ENCODE results near the gene POM121.
"Not testable (repeated sequence)": the region's sequence is repeated elsewhere in the genome, so short reads cannot be mapped to it uniquely, and the experiment has no call there.

The POM121 gene

DNA sequence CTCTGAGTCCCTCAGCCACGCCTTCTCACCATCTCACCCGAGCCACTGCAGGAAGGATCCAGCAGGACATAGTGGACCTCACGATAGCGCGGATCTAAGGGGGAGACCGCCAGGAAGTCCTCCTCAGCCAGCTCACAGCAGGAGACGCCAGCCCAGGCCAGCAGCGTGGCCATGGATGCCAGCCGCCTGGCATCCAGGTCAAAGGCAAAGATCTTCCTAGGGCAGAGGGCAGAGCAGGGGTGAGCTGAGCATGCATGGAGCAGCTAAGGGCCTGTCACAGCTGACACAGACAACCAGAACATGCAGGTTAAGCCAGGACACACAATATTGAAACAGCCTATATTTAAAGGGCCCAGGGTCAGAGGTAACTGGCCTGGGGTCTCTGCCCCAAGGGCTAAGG is 24.4 kb downstream of the POM121 start:
- not testable (repeated sequence) for DNase-seq (ENCODE audit: low read depth in 2 of 2, low spot score in 1 of 2)

DNA sequence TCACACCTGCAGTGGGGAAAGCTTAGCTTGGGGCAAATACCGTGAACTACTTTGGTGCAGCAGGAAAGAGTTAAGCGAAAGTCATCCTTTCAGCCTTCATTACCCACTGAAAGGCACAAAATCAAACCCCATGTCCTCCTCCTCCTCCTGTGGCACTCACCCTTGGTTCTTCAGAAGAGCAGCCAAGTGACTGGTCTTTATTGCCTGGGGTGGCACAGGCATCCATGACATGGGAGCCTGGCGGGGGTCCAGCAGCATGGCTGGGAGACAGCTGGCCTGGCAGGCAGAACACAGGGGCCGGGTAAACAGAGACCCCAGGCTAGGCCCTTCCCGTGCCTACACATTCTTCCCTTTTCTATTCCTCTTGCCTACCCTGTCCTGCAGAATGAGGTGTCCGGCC is 24.8 kb downstream of the POM121 start:
- not testable (repeated sequence) for DNase-seq (ENCODE audit: low read depth in 2 of 2, low spot score in 1 of 2)

DNA sequence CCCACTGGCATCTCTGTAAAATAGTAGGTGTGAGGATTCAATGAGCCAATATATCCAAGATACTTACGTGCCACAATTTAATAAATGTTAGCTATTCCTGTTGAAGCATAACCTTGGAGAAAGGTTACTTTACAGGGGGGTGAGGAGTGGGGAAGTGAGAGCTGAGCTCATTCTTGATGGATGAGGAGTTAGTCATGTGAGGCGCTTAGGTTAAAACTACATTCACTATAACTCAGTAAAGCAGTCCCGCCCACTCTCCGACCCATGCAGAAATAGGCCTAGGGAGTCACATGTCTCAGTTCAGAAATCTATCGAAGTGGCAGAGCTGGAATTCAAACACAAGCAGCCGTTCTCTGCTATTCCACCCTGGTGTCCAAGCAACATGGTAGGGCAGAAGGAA is 25.5 kb downstream of the POM121 start:
- not testable (repeated sequence) for DNase-seq (ENCODE audit: low read depth in 2 of 2, low spot score in 1 of 2)

DNA sequence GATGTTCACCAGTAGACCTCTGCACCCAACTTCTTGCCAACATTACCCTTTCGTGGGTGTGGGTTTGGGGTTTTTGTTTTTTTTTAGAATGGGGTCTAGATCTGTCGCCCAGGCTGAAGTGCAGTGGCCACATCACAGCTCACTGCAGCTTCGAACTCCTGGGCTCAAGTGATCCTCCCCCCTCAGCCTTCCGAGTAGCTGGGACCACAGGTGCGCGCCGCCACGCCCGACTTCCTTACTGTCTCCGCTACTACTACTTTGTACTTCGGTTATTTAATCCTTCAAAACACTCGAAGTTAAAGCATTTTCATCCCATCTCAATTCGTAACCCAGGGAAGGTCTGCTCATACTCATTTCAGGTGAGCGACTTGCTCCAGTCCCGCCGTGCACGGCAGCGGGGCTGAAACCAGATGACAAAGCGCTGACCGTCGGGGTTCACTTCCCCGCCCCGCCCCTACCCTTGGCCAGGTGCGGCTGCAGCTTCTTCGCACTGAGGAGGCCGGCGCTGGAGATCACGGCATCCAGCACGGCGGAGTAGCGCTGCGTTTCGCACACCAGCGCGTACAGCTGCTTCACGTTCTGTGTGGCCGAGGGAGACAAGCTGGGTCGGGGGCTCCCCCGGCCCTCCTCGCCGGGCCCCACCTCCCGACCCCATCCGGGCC is 29.1 kb downstream of the POM121 start:
- not testable (repeated sequence) for DNase-seq (ENCODE audit: low read depth in 2 of 2, low spot score in 1 of 2)

DNA sequence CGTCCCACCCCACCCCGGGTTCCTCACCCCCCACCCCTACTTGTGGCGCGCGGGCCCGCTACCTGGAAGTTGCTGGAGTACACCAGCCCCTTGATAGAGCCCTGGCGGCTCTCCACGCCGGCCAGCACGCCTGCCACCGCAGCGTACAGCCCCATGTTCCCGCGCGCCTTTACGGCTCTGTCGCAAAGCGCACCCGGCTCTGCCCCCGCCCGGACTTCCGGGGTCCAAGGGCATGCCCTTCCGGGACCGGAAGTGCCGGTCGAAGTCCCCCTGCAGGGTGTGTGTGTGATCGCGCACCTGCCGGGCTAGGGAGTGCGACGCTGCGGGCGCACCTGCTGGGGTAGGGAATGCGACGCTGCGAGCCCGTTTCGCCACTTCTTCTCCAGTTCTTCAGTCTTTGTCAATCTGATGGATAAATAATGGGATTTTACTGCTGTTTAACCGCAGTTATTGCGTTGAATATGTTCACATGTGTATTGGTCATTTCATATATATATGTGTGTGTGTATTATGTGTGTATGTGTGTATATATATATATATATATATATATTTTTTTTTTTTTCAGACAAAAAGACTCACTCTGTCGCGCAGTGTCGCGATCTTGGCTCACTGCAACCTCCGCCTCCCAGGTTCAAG is 29.8 kb downstream of the POM121 start:
- DNase-seq (ENCODE audit: low read depth in 2 of 2, low spot score in 1 of 2), result not testable (repeated sequence)

DNA sequence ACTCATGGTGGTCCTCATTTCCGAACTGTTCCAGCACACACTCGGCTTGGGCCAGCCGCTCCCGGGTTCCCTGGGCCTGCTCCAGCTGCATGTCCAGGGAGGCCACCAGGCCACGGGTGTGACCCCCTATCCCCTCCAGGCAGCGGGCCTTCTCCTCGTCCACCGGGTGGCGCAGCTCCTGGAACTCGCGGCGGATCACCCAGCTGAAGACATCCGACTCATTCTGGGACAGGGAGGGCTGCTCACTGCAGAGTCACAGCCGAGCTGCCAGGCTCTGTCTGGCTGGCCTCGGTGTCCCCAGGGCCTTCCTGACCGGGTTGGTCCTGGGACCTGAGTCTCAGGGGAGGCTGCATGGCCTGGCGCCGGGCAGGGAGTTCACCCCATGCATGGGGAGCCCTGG is 35.1 kb downstream of the POM121 start:
- DNase-seq (ENCODE audit: low read depth in 2 of 2, low spot score in 1 of 2), result not testable (repeated sequence)

DNA sequence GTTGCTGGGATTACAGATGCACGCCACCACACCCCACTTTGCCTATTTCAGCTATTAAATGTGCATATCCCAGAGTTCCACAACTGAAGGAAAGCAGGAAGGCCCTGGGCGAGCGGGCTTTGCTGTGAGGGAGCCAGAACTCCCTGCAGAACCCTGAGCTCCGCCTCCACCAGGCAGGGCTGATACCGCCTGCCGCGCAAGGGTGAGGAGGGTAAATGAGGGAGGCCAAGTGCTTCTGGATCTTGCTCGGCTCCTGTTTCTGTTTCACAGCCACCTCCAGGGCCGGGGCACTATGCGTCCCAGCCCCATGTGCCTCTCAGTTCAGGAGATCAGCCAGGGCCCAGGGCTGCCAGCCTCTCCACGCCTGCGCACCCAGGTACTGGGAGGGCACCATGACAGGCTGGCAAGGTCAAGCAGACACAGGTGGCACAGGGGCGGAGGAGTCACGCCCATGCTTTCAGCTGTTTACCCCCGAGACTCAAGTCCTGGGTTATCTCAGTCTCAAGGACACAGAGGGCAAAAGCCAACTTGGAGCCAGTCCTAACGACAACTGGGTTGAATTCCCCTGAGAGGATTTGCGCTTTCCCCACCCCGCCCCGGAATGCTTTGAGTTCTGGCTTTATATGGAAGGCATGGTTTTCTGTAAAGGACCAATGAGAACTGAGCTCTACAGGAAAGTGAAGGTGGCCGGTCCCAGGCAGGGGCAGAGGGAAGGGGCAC is 35.9 kb downstream of the POM121 start:
- not testable (repeated sequence) for DNase-seq (ENCODE audit: low read depth in 2 of 2, low spot score in 1 of 2)

DNA sequence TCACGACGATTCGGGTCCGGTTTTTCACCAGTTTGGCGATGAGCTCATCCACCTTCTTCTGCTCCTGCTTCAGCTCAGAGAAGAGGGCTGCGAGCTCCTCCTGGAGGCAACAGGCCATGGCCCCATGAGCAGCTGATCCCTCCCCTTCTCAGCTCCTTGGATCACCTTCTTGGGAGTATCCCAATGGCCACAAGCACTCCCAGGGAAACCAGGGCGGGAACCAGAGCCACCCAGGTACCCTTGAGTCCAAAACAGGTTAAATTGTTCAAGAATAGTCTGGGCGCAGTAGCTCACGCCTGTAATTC is 36.4 kb downstream of the POM121 start:
- not testable (repeated sequence) for DNase-seq (ENCODE audit: low read depth in 2 of 2, low spot score in 1 of 2)

DNA sequence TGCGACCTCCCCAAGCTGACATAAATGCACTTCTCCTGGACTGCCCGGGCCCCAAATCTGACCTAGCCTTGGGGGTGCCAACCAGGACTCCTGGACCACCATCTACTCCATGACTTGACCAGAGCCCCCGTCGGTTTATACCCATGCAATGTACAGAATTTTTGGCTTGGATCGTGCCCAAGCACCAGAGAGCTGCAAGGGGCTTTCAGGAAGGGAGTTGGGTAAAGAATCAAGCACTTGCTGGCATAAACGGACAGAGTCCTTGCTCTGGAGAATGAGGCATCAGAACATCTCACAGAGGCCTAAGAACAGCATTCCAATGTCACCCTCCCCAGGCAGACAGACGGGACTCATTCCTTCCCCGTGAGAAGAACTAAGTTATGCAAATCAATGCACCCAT is 38.2 kb downstream of the POM121 start:
- DNase-seq (ENCODE audit: low read depth in 2 of 2, low spot score in 1 of 2), result not testable (repeated sequence)

DNA sequence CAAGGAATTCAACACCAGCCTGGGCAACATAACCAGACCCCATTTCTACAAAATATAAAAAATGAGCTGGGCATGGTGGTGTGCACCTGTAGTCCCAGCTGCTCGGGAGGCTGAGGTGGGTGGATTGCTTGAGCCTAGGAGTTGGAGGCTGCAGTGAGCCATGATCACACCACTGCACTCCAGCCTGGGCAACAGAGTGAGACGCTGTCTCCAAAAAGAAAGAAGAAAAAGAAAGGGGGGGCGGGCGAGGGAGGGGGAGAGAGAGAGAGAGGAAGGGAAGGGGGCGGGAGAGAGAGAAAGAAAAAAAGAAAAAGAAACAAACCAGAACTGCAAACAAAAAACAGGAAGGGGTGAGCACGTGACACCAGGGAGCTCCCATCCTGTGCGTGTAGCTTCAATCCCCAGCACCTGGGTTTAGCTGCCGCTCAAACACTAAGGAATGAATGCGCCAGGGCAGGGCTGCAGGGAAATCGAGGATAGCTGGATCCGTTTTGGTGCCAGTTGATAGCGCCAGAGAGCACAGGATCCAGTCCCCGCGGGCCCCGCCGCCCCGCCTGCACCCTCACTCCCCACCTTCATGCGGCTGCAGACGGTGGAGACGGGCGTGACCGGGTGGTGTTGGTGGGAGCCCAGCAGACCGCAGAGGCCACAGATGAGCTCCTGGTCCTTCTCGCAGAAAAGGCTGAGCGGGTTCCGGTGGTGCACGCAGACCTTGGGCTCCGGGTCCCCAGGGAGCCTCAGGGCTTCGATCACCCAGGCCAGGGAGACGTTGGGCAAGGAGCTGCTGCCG is 40.5 kb downstream of the POM121 start:
- not testable (repeated sequence) for DNase-seq (ENCODE audit: low read depth in 2 of 2, low spot score in 1 of 2)

DNA sequence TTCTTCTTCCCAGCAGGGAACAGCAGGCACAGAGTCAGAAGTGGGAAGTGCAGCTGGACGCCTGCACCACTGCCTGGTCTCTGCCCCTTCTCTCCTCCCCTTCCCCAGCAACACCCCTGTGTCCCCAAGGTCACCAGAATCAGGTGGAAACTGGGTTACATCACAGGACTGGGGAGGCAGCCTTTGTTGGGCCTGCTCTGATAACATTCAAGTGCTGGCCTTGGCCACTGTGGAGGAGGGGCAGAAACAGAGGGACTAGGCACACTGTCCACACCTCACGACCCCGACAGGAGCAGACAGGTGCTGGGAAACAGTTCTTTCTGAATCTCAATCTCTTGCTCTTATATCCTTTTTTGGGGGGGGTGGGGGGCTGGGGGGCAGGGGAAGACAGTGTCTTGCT is 42.0 kb downstream of the POM121 start:
- DNase-seq (ENCODE audit: low read depth in 2 of 2, low spot score in 1 of 2), result not testable (repeated sequence)

DNA sequence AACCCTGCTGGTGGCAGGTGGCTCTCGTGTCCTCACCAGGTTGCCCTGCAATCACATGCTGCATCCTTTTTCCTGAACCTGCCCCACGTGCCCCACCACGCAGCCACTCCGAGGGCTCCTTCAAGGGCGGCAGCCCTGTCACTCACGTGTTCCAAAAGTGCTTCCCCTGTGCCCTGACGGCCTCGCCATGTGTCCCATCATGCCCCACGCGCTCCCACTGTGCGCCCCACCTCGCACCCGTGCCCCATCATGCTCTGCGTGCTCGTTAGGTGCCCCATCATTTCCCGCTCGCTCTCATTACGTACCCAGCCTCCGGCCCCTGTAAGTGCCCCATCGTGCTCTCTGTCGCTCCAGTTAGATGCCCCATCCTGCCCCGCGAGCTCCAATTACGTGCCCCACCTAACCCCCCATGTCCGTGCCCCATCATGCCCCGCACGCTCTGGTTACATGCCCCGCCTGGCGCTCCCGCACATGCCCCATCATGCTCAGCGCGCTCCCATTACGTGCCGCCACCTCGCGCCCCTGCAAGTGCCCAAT is 44.2 kb downstream of the POM121 start, which contains the start of gene TRIM74:
TRIM74 (minus strand) TSS at position 487 of the 537 bp plus-strand sequence. CDS start 3,309 bp downstream, outside the sequence.
- not testable (repeated sequence) for DNase-seq (ENCODE audit: low read depth in 2 of 2, low spot score in 1 of 2)

DNA sequence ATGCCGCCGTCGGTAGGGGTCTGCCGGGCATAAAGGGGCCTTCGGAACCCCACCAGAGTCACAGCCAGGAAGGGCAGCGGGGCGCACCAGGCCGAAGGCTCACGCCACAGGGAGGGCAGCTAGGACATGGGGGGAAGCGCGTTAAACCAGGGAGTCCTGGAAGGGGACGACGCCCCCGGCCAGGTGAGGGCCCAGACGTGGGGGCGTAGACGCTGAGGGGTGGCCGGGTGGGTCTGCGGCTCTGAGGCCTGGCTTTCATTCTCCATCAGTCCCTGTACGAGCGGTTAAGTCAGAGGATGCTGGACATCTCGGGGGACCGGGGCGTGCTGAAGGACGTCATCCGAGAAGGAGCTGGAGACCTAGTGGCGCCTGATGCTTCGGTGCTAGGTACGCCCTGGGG is 44.8 kb downstream of the POM121 start:
- DNase-seq (ENCODE audit: low read depth in 2 of 2, low spot score in 1 of 2), result not testable (repeated sequence)

DNA sequence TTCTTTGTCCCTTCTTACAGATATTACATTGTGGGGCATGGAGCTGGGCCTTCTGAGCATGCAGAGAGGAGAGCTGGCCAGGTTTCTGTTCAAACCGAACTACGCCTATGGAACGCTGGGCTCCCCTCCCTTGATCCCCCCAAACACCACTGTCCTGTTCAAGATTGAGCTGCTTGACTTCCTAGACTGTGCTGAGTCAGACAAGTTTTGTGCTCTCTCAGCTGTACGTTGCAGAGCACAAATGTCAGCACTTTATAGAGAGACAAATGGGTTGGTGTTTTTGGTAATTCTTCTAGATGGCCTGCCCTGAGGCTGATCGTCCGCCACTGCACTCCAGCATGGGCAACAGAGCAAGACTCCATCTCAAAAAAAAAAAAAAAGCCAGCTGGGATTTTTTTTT is 46.6 kb downstream of the POM121 start:
- DNase-seq (ENCODE audit: low read depth in 2 of 2, low spot score in 1 of 2), result not testable (repeated sequence)

DNA sequence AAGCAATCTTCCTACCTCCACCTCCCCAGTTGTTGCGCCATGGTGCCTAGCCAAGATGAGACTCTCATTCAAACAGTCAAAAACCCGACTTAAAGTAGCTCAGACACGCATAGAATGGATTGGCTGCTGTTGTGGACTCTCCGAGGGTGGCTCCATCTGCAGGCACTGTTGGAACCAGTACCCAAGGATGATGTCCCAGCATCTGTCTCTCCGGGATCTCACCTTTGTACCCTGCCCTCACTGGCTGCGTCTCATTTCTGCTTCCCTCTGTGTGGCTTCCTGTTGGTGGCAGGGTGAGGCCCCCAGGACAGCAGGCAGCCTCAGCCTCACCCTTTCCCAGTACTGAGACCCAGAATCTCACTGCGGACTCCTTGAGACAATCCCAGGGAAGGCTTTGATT is 49.9 kb downstream of the POM121 start:
- not testable (repeated sequence) for DNase-seq (ENCODE audit: low read depth in 2 of 2, low spot score in 1 of 2)

DNA sequence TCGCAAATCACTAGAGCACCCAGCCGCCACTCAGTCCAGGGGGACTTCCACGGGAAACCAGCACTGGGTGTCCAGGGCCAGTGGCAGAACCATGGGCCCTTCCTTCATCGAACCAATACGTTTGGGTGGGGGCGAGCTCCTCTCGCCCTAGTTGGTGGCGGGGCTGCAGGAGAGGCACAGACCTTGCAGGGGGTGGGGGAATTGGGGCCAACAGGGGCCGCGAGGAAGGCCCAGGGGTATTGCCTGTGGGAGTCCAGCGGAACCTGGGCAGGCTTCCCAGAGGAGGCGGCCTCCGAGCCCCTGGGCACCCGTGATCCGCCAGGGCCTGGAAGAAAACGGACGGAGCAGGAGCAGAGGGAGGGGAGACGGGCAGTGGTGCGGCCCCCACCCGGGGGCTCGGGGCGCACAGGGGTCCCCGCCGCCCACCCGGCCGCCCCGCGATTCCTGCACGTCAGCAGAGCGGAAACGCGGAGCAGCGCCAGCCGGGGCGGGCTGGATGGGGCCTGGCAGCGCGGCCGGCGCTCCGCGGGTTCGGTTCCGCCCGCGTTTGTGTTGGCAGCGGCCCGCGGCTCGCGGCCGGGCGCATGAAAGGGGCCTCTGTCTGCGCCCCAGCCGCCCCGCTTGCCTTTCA is 50.9 kb downstream of the POM121 start:
- DNase-seq (ENCODE audit: low read depth in 2 of 2, low spot score in 1 of 2), result not testable (repeated sequence)

DNA sequence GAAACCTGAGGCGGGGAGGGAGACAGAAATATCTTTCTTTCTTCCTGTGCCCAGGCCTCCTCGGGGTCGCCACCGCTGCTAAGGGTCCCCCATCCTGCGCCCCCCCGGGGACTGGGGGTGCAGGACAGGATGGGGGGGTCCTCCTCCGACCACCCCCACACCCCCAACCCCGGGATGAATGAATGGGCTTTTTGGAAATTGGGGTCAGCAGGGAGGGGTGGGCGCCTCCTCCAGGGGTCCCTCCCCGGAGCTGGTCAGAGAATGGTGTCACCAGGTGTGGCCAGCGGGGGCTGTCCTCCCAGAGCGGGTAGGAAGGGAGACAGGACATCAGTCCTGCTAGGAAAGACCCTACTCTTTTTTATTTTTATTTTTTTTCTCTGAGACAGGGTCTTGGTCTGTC is 51.5 kb downstream of the POM121 start:
- not testable (repeated sequence) for DNase-seq (ENCODE audit: low read depth in 2 of 2, low spot score in 1 of 2)

DNA sequence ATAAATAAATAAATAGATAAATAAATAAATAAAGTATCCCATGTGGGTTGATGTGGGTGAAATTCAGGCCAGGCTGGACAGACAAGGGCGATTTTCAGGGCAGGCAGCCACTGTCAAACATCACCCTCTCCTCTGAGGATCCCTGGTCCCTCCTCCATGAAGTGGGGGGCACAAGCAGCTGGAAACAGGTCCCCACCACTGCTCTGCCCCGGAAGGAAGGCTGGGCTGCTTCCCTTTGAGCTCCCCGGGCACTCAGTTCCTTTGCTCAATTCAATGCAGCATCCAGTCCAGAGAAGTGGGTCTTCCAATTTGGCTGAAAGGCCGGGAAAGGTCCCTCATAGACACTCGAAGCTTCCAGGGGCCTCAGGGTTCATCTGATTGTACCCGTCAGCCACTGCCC is 55.5 kb downstream of the POM121 start:
- DNase-seq (ENCODE audit: low read depth in 2 of 2, low spot score in 1 of 2), result not testable (repeated sequence)

DNA sequence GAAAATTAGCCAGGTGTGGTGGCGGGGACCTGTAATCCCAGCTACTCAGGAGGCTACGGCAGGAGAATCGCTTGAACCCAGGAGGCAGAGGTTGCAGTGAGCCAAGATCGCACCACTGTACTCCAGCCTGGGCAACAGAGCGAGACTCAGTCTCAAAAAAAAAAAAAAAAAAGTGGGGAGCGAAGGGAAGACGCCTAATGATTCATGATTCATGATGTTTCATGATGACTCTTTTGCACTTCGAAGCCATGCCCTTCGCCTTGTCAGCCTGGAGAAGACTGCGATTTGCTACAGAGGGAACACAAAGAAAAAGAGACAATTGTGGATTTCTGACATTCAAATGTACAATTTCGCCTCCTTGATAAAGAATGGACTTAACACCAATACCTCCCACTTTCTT is 57.2 kb downstream of the POM121 start:
- DNase-seq (ENCODE audit: low read depth in 2 of 2, low spot score in 1 of 2), result not testable (repeated sequence)

DNA sequence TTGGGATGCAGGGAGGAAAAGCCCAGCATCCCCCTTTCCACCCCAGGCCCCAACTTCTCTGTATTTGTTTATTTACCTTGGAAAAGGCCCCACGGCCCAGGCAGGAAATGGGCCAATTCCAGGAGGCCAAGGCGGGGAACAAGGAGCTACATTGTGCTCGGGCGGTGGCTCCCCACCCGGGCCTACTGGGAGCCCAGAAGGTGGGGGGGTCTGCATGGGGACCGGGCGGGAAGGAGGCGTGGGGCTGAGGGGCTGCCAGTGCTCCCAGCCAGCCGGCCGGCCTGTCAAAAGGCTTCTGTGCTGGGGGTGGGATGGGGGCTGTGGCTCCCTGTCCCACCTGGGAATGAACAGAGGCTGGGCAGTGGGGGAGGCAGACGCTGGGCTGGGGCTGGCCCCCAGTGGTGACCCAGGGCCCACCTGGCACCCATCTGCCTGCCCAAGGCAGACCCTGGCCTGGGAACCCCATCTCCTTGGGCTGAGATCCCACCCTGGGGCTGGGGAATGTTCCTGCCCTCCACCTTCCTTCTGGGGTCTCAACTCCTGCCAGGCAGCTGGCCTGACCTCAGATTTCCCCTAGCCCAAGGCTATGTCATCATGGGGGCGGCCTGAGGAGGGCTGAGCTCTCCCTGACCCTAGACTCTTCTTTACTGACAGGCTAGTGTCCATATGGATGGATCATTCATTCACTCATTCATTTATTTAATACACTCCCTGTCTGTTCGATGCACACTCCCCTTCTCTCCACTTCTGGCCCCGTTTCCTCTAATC is 65.4 kb downstream of the POM121 start:
- not testable (repeated sequence) for DNase-seq (ENCODE audit: low read depth in 2 of 2, low spot score in 1 of 2)
